GM21515 (cell line): ENCODE data around the gene SLC50A1.

Source experiments
- ATAC-seq: cut with Tn5 transposase; IDR thresholded peaks from one replicate; pipeline ENCODE4 v1.9.1; 2021; ENCODE audit not compliant: unreplicated experiment

SLC50A1 gene

GRCh38 chr1:155182052-155182550 is 46.4 kb downstream of the SLC50A1 start:
- ATAC-seq: no peak

- ATAC-seq: no peak
These were observed 48.1 kb downstream of the SLC50A1 start for GRCh38 chr1:155183775-155184221.

DNA sequence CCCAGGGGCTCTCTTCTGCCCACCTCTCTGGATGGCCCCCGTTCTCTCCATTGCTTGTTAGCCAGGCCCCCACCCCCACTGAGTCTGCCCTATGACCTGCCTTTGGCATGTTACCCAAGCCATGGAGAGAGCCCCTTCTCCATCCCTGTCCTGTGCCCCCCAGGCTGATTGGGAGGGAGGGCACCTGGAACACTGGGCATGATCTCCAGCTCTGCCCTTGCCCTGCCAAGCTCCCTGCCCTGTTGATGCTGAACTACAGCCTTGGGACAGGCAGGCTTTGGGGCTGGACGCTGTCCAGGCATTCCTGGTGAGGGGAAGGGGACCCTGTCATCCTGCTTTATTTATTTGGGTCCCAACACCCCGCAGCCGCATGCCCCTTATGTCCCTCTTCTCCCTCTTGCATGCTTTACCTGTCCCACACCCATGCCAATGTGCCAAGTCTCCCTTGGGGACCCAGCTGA is 48.7 kb downstream of the SLC50A1 start:
- no peak for ATAC-seq

GRCh38 chr1:155184835-155185782 is 49.5 kb downstream of the SLC50A1 start:
- no peak for ATAC-seq

DNA sequence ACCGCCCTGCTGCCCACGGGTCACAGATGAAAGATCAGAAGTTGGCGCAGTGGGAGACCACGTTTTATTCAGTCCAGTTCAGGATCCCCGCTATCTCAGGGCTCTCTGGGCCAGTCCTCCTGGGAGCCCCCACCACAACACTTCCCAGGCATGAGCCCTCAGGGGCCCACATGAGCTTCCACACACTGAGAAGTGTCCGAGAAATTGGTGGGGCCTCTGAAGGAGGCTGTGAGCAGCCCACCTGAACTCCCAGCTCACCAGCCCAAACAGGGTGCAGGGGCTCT is 50.1 kb downstream of the SLC50A1 start:
- no peak for ATAC-seq

DNA sequence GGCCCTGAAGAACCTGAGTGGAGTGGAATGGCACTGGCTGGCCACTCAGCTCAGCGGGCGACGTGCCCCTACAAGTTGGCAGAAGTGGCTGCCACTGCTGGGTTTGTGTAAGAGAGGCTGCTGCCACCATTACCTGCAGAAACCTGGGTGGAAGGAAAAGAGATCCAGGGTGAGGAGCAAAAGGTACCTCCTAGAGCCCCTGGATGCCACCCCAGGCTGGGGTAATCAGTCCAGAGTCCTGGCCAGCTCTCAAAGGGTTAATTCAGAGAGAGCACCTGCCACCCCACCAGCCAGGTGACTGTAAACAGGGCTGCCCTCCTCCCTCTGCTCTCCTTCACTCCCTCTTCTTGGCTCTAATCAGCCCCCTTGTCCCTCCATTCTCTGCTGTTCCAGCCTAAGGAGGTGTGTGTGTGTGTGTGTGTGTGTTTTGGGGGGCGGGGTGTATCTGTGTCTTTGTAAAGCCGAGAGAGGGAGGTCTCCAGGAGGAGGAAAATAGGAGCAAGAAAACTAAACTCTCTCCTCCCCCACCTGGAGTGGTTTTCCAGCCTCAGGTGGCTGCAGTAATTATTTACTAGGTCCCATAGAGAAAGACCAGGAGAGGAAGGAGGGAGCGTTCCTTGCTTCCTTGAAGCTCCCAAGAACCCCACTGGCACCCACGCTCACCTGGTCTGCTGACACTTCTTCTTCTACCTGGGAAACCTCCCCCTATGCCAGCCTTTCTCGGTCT is 50.6 kb downstream of the SLC50A1 start:
- ATAC-seq: no peak

DNA sequence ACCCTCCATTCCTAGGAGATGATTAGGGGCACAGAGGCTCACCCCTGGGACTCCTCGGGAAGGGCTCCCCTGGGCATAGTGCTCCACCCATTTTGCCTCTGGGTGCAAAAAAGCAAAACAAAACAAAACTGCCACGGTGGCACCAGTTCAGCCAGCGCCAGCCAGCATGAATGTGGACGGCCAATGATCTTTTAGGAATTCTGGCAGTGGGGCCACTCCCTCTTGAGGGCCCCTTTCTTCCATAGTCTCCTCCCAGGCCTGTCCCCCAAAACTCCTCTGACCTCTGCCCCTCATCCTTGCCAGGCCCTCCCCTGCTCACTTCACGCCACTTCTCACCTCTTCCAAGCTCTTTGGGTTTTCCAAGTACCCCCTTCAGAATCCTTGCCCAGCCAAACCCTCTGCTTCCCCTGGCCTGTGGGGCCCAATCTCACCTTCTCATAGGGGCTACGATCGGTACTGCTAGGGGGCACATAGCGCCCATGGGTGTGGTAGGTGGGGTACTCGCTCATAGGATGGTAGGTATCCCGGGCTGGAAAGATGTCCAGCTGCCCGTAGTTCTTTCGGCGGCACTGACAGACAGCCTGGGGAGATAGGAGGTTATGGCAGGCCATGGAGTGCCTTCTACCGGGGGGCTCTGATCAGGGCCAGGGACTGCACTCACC is 51.3 kb downstream of the SLC50A1 start:
- ATAC-seq: no peak

DNA sequence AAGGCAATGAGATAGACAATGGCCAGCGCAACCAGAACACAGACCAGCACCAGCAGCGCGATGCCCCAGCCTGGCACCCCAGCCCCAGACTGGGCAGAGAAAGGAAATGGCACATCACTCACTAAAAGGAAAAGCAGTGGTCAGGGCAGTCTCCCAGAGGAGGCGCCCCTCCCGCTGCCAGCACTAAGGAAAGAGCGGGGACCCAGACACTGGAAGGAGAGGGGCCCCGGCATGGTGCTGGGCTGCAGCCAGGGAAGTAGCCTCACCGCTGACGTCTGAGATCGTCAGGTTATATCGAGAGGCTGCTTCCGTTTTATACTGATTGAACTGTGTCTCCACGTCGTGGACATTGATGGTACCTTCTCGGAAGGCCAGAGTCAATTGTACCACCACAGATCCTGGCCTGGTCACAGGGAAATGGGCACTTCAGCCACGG is 51.8 kb downstream of the SLC50A1 start:
- ATAC-seq: no peak

- ATAC-seq: no peak
These were observed 52.6 kb downstream of the SLC50A1 start for GRCh38 chr1:155188268-155188667.
